Smooth muscle cell (in vitro differentiated cells): ENCODE data around the gene DLGAP4. TPM values are rescaled to one million over a fixed set of nuclear protein-coding genes. Genes with fewer than 3 reads are reported as not detected.

Source experiments
- DNase-seq: peaks from one replicate; lab custom pipeline; 2025; ENCODE audit not compliant: unreplicated experiment; lab: John Stamatoyannopoulos, UW
- H2AFZ ChIP-seq: fragments of 200-600 bp; sonication (generic); 2 replicates; pipeline ENCODE4 v1.6.0; 2016; ENCODE audit warnings: antibody characterized with exemption, low read depth, mild to moderate bottlenecking
- H3F3A ChIP-seq: fragments of 200-600 bp; sonication (generic); 2 replicates; pipeline ENCODE4 v1.6.0; 2017; ENCODE audit warnings: antibody characterized with exemption, low read depth
- H3K27ac ChIP-seq: fragments of 200-600 bp; sonication (generic); 2 replicates; pipeline ENCODE4 v1.5.1; 2016; ENCODE audit warnings: low read depth, mild to moderate bottlenecking
- H3K27me3 ChIP-seq: fragments of 200-600 bp; sonication (generic); 2 replicates; pipeline ENCODE4 v1.6.1; 2016; ENCODE audit warnings: low read depth, mild to moderate bottlenecking
- H3K36me3 ChIP-seq: fragments of 200-600 bp; sonication (generic); 2 replicates; pipeline ENCODE4 v1.5.1; 2016; ENCODE audit warnings: low read depth
- H3K4me1 ChIP-seq: fragments of 200-600 bp; sonication (generic); 2 replicates; pipeline ENCODE4 v1.5.1; 2016; ENCODE audit warnings: low read depth
- H3K4me2 ChIP-seq: fragments of 200-600 bp; sonication (generic); 2 replicates; pipeline ENCODE4 v1.6.0; 2016; ENCODE audit warnings: mild to moderate bottlenecking
- H3K4me3 ChIP-seq: fragments of 200-600 bp; sonication (generic); 2 replicates; pipeline ENCODE4 v1.5.1; 2016; ENCODE audit warnings: mild to moderate bottlenecking
- H3K79me2 ChIP-seq: fragments of 200-600 bp; sonication (generic); 2 replicates; pipeline ENCODE4 v1.6.0; 2016; ENCODE audit warnings: low read depth, mild to moderate bottlenecking
- H3K9ac ChIP-seq: fragments of 200-600 bp; sonication (generic); 2 replicates; pipeline ENCODE4 v1.6.0; 2016; ENCODE audit warnings: low read depth
- H3K9me3 ChIP-seq: fragments of 200-600 bp; sonication (generic); replicated peaks from 2 replicates; pipeline ENCODE4 v1.5.1; 2016; ENCODE audit warnings: low read depth
- H4K20me1 ChIP-seq: fragments of 200-600 bp; sonication (generic); 2 replicates; pipeline ENCODE4 v1.6.0; 2016; ENCODE audit warnings: low read depth
- CTCF ChIP-seq: fragments of 200-600 bp; sonication (generic); IDR thresholded peaks from 2 replicates; pipeline ENCODE4 v1.5.1; 2017; ENCODE audit warnings: borderline replicate concordance, mild to moderate bottlenecking, antibody characterized with exemption; ENCODE audit not compliant: insufficient read depth, poor library complexity, severe bottlenecking
- WGBS: methylation state at CpG from one replicate; pipeline ENCODE4 v1.1.7; 2016; ENCODE audit warnings: low lambda C conversion rate; 5-methylcytosine and 5-hydroxymethylcytosine counted together
- polyA plus RNA-seq: library from polyadenylated mRNA; unstranded; fragments of >200 nt; fragmentation: Nextera tagmentation; extraction: Ambion mirVana; gene quantifications from 2 replicates; pipeline ENCODE4 v1.2.1, GENCODE V29; 2016
- total RNA-seq: library from RNA; depleted of rRNA; stranded (reverse); fragments of >200 nt; gene quantifications from 2 replicates; pipeline ENCODE4 v1.2.3, GENCODE V29; 2014

DLGAP4 gene
- total and polyA plus RNA-seq, 2 experiments from 2014 or later: 86.8 to 102 TPM

DNA sequence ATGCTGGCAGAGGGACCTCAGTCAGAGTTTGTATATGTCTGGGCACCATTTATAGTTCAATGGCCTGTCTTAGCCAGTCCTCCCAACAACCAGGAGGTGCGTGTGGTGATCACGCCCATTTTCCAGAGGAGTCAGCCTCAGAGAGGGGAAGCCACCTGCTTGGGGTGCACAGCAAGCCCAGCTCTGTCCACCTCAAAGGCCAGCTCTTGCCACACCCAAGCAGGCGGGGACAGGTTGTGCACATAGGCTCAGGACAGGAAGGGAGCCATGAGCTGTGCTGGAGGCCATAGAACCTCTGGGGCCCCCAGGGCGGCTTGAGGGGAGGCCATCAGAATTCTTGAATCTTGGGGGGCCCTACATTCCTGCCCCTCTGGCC, 61.2 kb downstream of the DLGAP4 start:
- no peaks in the 10 kb centered on the region for H3F3A ChIP-seq
- no peaks in the 10 kb centered on the region for H3K9me3 ChIP-seq
- WGBS: 97% methylated on average over 4 of the region's 4 CpGs
- H2AFZ ChIP-seq: no peak overlapping the region
- no peaks in the 10 kb centered on the region for H3K27me3 ChIP-seq
- no peak overlapping the region for H3K9ac ChIP-seq
- no peaks in the 10 kb centered on the region for H3K79me2 ChIP-seq
- H3K4me1 ChIP-seq: no peaks in the 10 kb centered on the region
- no peak overlapping the region for H3K27ac ChIP-seq
- no peaks in the 10 kb centered on the region for H3K36me3 ChIP-seq
- DNase-seq: no peak
- H3K4me2 ChIP-seq: no peak overlapping the region
- H3K4me3 ChIP-seq: no peak overlapping the region
- no peak for TF ChIP-seq CTCF
- no peaks in the 10 kb centered on the region for H4K20me1 ChIP-seq

DNA sequence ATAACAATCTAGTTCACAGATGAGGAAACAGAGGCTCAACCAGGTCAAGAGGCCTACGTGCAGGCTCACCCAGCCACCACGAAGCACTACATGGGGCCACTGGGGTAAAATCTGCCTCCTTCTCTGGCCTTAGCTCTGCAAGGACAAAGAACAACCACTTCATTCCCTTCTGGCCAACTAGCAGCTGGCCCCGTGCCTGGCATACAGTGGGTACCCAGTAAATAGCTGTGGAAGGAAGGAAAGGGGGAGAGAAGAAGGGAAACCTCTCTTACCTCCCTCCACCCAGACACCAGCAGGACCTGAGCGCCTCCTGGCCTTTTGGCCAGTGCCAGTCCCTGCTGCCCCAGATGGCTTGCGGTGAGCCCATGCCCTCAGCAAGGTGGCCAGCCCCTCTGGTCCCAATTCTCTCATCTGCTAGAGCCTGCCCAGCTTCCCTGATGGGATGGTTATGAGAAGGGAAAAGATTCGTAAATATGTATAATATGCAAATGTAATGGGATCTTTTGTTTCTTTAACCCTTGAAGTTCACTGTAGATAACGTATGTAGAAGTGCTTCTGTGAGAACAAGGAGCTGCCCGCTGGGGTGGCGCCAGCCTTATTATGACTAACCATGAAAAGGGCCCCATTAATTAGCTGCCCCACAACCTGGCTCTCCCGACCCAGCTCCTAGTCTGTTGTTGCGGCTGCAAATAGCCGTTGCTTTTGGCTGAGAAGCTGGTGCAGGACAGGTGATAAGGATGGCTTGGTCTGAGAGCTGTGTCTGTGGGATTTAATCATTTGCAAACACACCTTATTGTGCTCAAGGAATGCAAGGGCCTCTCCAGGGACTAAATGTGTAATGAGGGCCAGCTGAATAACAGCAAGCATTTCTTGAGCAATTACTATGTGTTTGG, 62.0 kb downstream of the DLGAP4 start:
- no peaks in the 10 kb centered on the region for H3K27me3 ChIP-seq

GRCh38 chr20:36368869-36369268, 62.7 kb downstream of the DLGAP4 start:
- WGBS: 85% methylated on average over 14 of the region's 14 CpGs
- Histone ChIP-seq H4K20me1 (no peaks in the 10 kb centered on the region), H2AFZ (no peak overlapping the region), H3K9me3 (no peaks in the 10 kb centered on the region), H3K4me3 (no peak overlapping the region), H3K4me2 (no peak overlapping the region), H3K27me3 (no peaks in the 10 kb centered on the region), H3K36me3 (no peaks in the 10 kb centered on the region), H3K4me1 (no peaks in the 10 kb centered on the region), H3K79me2 (no peaks in the 10 kb centered on the region), H3K9ac (no peak overlapping the region), H3F3A (no peaks in the 10 kb centered on the region), H3K27ac (no peak overlapping the region)
- TF ChIP-seq CTCF: no peak
- DNase-seq: no peak

More for the DNA sequence above, 62.0 kb downstream of the DLGAP4 start:
- Histone ChIP-seq H3K36me3 (no peaks in the 10 kb centered on the region), H2AFZ (no peak overlapping the region), H3K9me3 (no peaks in the 10 kb centered on the region), H3K4me2 (no peak overlapping the region), H3K9ac (no peak overlapping the region), H3K4me3 (no peak overlapping the region), H3K27ac (no peak overlapping the region), H3F3A (no peaks in the 10 kb centered on the region), H3K79me2 (no peaks in the 10 kb centered on the region), H4K20me1 (no peaks in the 10 kb centered on the region), H3K4me1 (no peaks in the 10 kb centered on the region)
- TF ChIP-seq CTCF: no peak
- 65% methylated on average over 12 of the region's 12 CpGs for WGBS
- no peak for DNase-seq

DNA sequence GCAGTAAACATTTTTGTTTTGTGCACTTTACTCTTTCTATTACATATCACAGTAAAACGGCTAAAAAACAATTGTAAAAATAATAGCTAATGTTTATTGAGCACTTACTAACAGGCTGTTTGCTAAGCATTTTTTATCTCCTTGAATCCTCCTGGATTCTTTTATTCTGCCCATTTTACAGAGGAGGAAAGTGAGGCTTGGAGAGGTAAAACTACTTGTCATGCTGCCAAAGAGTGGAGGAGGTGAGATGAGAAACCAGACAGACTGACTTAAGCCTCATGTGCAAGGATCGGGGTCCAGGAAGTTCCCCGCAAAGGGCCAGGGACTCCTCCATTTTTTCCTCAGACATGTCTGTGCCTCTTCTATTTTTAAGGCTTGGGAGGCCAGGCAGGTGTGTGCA, 63.6 kb downstream of the DLGAP4 start:
- Histone ChIP-seq H3K9ac (no peak overlapping the region), H4K20me1 (no peaks in the 10 kb centered on the region), H3K79me2 (no peaks in the 10 kb centered on the region), H2AFZ (no peak overlapping the region), H3K4me1 (no peaks in the 10 kb centered on the region), H3K27me3 (no peaks in the 10 kb centered on the region), H3K4me2 (no peak overlapping the region), H3K4me3 (no peak overlapping the region), H3F3A (no peaks in the 10 kb centered on the region), H3K9me3 (no peaks in the 10 kb centered on the region), H3K27ac (no peak overlapping the region), H3K36me3 (no peaks in the 10 kb centered on the region)
- no peak for DNase-seq
- WGBS: 88% methylated on average over 3 of the region's 3 CpGs
- TF ChIP-seq CTCF: no peak
